K562 (cell line): Measurements from ENCODE around the gene FAM167B. TPM values are rescaled to one million over a fixed set of nuclear protein-coding genes. Genes with fewer than 3 reads are reported as not detected.

Source experiments
- ADNP ChIP-seq: fragments of 200-800 bp; sonication (Bioruptor generic); IDR thresholded peaks from 2 replicates; pipeline ENCODE4 v1.6.1; 2016; ENCODE audit warnings: missing genetic modification characterization, missing compliant biosample characterization
- BCL6 ChIP-seq: fragments of 250-450 bp; sonication (Bioruptor Pico); IDR thresholded peaks from 2 replicates; pipeline ENCODE4 v1.4.0; 2020
- CREM ChIP-seq: IDR thresholded peaks from 2 replicates; pipeline ENCODE4 v1.6.1; 2014; ENCODE audit warnings: antibody characterized with exemption, low read depth
- EWSR1 ChIP-seq: fragments of 450-650 bp; IDR thresholded peaks from 2 replicates; pipeline ENCODE4 v1.6.1; 2018; ENCODE audit warnings: borderline replicate concordance, mild to moderate bottlenecking, low read depth, moderate library complexity; ENCODE audit not compliant: partially characterized antibody
- FOXP1 ChIP-seq: sonication (generic); formaldehyde crosslinking; IDR thresholded peaks from 2 replicates; pipeline ENCODE4 v1.8.0; 2022; ENCODE audit warnings: mild to moderate bottlenecking, missing genetic modification reagents
- FOXP4 ChIP-seq: sonication (generic); formaldehyde crosslinking; IDR thresholded peaks from 2 replicates; pipeline ENCODE4 v1.8.0; 2022; ENCODE audit warnings: mild to moderate bottlenecking, missing genetic modification reagents, borderline replicate concordance
- GATA2 ChIP-seq: sonication (generic); formaldehyde crosslinking; IDR thresholded peaks from 2 replicates; pipeline ENCODE4 v1.4.0; 2020; ENCODE audit warnings: mild to moderate bottlenecking, missing genetic modification reagents
- HCFC1 ChIP-seq: IDR thresholded peaks from 2 replicates; pipeline ENCODE4 v1.6.1; 2012; ENCODE audit warnings: low read depth, low read length, improper control_type of control experiment
- HMGN3 ChIP-seq: IDR thresholded peaks from 2 replicates; pipeline ENCODE4 v1.6.1; 2011; ENCODE audit warnings: borderline replicate concordance, low read depth, mild to moderate bottlenecking, mixed read lengths, low read length; ENCODE audit not compliant: insufficient read length; ENCODE audit errors: extremely low read depth
- HSF4 ChIP-seq: fragments of 250-450 bp; sonication (Bioruptor Pico); IDR thresholded peaks from 2 replicates; pipeline ENCODE4 v2.1.2; 2022; ENCODE audit warnings: mild to moderate bottlenecking, moderate library complexity, borderline replicate concordance
- KLF1 ChIP-seq: fragments of 450-650 bp; IDR thresholded peaks from 2 replicates; pipeline ENCODE4 v1.6.1; 2016; ENCODE audit warnings: missing genetic modification characterization, missing compliant biosample characterization
- MXI1 ChIP-seq: IDR thresholded peaks from 2 replicates; pipeline ENCODE4 v1.6.1; 2011; ENCODE audit warnings: low read depth, mild to moderate bottlenecking, improper control_type of control experiment, low read length
- MYNN ChIP-seq, 2 experiments: sonication (generic); formaldehyde crosslinking in 1 of 2; IDR thresholded peaks; 2 replicates each; pipeline versions ENCODE4 v1.5.0 to v1.6.1; 2016 to 2020; ENCODE audit warnings: antibody characterized with exemption in 1 of 2, missing genetic modification reagents in 1 of 2
- PML ChIP-seq: IDR thresholded peaks from 2 replicates; pipeline ENCODE4 v1.6.1; 2012; ENCODE audit warnings: low read length, inconsistent platforms
- RNF219 ChIP-seq: fragments of 250-450 bp; sonication (Bioruptor Pico); IDR thresholded peaks from 2 replicates; pipeline ENCODE4 v1.5.0; 2022; ENCODE audit warnings: mild to moderate bottlenecking
- SAP30 ChIP-seq: fragments of 200-600 bp; sonication (generic); IDR thresholded peaks from 2 replicates; pipeline ENCODE4 v1.6.1; 2012; ENCODE audit warnings: borderline replicate concordance, low read depth, mild to moderate bottlenecking, moderate library complexity, low read length, control low read depth, inconsistent platforms; ENCODE audit not compliant: insufficient read depth, poor library complexity, severe bottlenecking
- SIN3A ChIP-seq, 2 experiments: fragments of 150-350 bp in 1 of 2; IDR thresholded peaks; 2 replicates each; pipeline ENCODE4 v1.6.1; 2011 to 2016; ENCODE audit warnings: borderline replicate concordance in 2 of 2, low read depth in 2 of 2, low read length in 2 of 2, mild to moderate bottlenecking in 2 of 2, moderate library complexity in 2 of 2; ENCODE audit not compliant: control insufficient read depth in 1 of 2
- SP2 ChIP-seq: IDR thresholded peaks from 2 replicates; pipeline ENCODE4 v1.6.1; 2011; ENCODE audit warnings: mild to moderate bottlenecking, low read depth, low read length, moderate library complexity; ENCODE audit not compliant: poor library complexity, severe bottlenecking; ENCODE audit errors: extremely low read depth
- XRCC5 ChIP-seq: fragments of 200-400 bp; formaldehyde crosslinking; IDR thresholded peaks from 2 replicates; pipeline ENCODE4 v1.6.1; 2017; ENCODE audit warnings: low read depth, mild to moderate bottlenecking, low read length
- ZFP30 ChIP-seq: fragments of 250-450 bp; sonication (Bioruptor Pico); IDR thresholded peaks from 2 replicates; pipeline ENCODE4 v1.8.0; 2022; ENCODE audit warnings: moderate library complexity, mild to moderate bottlenecking, inconsistent platforms, borderline replicate concordance
- ZNF263 ChIP-seq: sonication (generic); formaldehyde crosslinking; IDR thresholded peaks from 2 replicates; pipeline ENCODE4 v1.8.0; 2022; ENCODE audit warnings: mild to moderate bottlenecking, missing genetic modification reagents, borderline replicate concordance
- ZNF561 ChIP-seq: fragments of 450-650 bp; formaldehyde crosslinking; conservative IDR thresholded peaks from 2 replicates; pipeline ENCODE4 v1.4.0; 2020; ENCODE audit warnings: mild to moderate bottlenecking, moderate library complexity
- ZSCAN32 ChIP-seq: fragments of 450-650 bp; formaldehyde crosslinking; IDR thresholded peaks from 2 replicates; pipeline ENCODE4 v1.4.0; 2020; ENCODE audit warnings: mild to moderate bottlenecking, moderate library complexity
- polyA plus RNA-seq, 8 experiments: library from polyadenylated mRNA; depleted of rRNA in 4 of 8; stranded (reverse) in 5 of 8; unstranded in 3 of 8; fragments of >200 nt; fragmentation: Nextera tagmentation in 2 of 8; fragmentation: Illumina TruSeq in 1 of 8; extraction: Ambion mirVana in 2 of 8; extraction: Trizol in 1 of 8; gene quantifications; 2 replicates each; pipeline versions ENCODE4 v1.2.1 to v1.2.3, GENCODE V29; 2011 to 2014; ENCODE audit warnings: inconsistent platforms in 1 of 8, missing spikeins in 1 of 8
- total RNA-seq, 7 experiments: library from RNA; depleted of rRNA in 6 of 7; stranded (reverse); fragments of >200 nt in 6 of 7; fragmentation: Illumina TruSeq in 2 of 7; extraction: Trizol in 2 of 7; gene quantifications; 2 replicates each; pipeline versions ENCODE4 v1.2.1 to v1.2.3, GENCODE V29; 2011 to 2021; ENCODE audit warnings: low replicate concordance in 1 of 7

The FAM167B gene
- total and polyA plus RNA-seq, 9 of the 15 experiments (the other 6 are each of a cell fraction or from before 2014, with no cell fraction given): not detected

GRCh38 chr1:32201011-32201855 lies 45.8 kb upstream of the FAM167B start (continued):
- TF ChIP-seq EWSR1: no peak
- TF ChIP-seq CREM: 0 out of 2 replicates have a peak, but pooled peaks have one; percentile 17
- TF ChIP-seq HCFC1: no peak
- no peak for TF ChIP-seq ZNF263 (CRISPR knock-in tag)
- TF ChIP-seq MXI1: no peak
- TF ChIP-seq SP2: no peak
- no peak; the same call in 1 of the 2 replicates for TF ChIP-seq XRCC5
- no peak for TF ChIP-seq GATA2
- no peak for TF ChIP-seq MYNN (IDR thresholded peaks at IDR 0.05)
- TF ChIP-seq MYNN (CRISPR knock-in tag; IDR thresholded peaks at IDR 0.05): no peak
- peak; percentile 31; the same call in 1 of the 2 replicates for TF ChIP-seq PML
- TF ChIP-seq ZFP30 (CRISPR knock-in tag): no peak
- no peak for TF ChIP-seq HSF4 (CRISPR knock-in tag)
- TF ChIP-seq ADNP (tag): no peak
- peak; percentile 44 to 58; a peak in 2 of 4 replicates for TF ChIP-seq SIN3A (IDR thresholded peaks at IDR 0.05; ENCODE audit: borderline replicate concordance in 2 of 2, control insufficient read depth in 1 of 2, low read depth in 2 of 2, low read length in 2 of 2)
- no peak for TF ChIP-seq BCL6 (CRISPR knock-in tag)
- no peak for TF ChIP-seq ZNF561 (CRISPR knock-in tag)
- TF ChIP-seq FOXP4: peak; percentile 47; the same call in 1 of the 2 replicates
- peak; percentile 2 for TF ChIP-seq HMGN3
- TF ChIP-seq KLF1 (tag): 0 out of 2 replicates have a peak, but pooled peaks have one; percentile 47
- peak; percentile 38 for TF ChIP-seq SAP30
- TF ChIP-seq FOXP1 (CRISPR knock-in tag): no peak
- 0 out of 2 replicates have a peak, but pooled peaks have one; percentile 14 for TF ChIP-seq ZSCAN32 (CRISPR knock-in tag)
- TF ChIP-seq RNF219 (CRISPR knock-in tag): no peak
